Chondrocyte (in vitro differentiated cells): Measurements from ENCODE around the gene WSCD2. TPM values are rescaled to one million over a fixed set of nuclear protein-coding genes. Genes with fewer than 3 reads are reported as not detected.

Source experiments
- DNase-seq: peaks from one replicate; pipeline ENCODE4 v3.0.0; 2021; ENCODE audit warnings: mixed read lengths, low spot score
- H3K27ac Mint-ChIP-seq: one replicate; pipeline ENCODE4 v1.8.0; 2021; ENCODE audit warnings: mild to moderate bottlenecking, moderate library complexity, mixed read lengths; ENCODE audit not compliant: unreplicated experiment
- H3K27me3 Mint-ChIP-seq: 2 replicates; pipeline ENCODE4 v1.8.0; 2021; ENCODE audit warnings: low read depth, mixed read lengths
- H3K36me3 Mint-ChIP-seq: 2 replicates; pipeline ENCODE4 v1.8.0; 2021; ENCODE audit warnings: low read depth, mixed read lengths
- H3K4me1 Mint-ChIP-seq: 2 replicates; pipeline ENCODE4 v1.8.0; 2021; ENCODE audit warnings: low read depth, mild to moderate bottlenecking, mixed read lengths
- H3K4me3 Mint-ChIP-seq: one replicate; pipeline ENCODE4 v1.8.0; 2021; ENCODE audit warnings: mild to moderate bottlenecking, moderate library complexity, mixed read lengths; ENCODE audit not compliant: unreplicated experiment
- H3K9me3 Mint-ChIP-seq: 2 replicates; pipeline ENCODE4 v1.8.0; 2021; ENCODE audit warnings: low read depth, mixed read lengths
- total RNA-seq: library from RNA; stranded (reverse); gene quantifications from 3 replicates; pipeline ENCODE4 v1.2.1, GENCODE V29; 2021
- TF ChIP-seq, protein P1 (sequence below): fragments of 200-600 bp; sonication (generic); IDR thresholded peaks from 2 replicates; pipeline ENCODE4 v1.5.0; 2021; ENCODE audit warnings: antibody characterized with exemption, mild to moderate bottlenecking, moderate library complexity

WSCD2 gene
- total RNA-seq, 1 donor from 2014 or later, result 0.32 TPM

DNA sequence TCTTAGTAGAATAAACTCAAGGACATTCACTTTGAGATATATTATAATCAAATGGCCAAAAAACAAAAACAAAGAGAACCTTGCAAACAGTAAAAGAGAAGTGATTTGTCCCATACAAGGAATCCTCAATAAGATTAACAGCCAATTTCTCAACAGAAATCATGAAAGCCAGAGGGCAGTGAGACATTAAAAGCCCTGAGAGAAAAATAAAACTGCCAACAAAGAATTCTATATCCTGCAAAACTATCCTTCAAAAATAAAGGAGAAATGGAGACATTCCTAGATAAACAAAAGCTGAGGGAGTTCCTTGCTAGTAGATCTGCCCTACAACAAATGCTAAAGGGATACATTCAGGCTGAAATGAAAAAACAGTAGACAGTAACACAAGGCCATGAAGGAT, 131.9 kb downstream of the WSCD2 start:
- no peak for DNase-seq
- TF ChIP-seq, protein P1, sequence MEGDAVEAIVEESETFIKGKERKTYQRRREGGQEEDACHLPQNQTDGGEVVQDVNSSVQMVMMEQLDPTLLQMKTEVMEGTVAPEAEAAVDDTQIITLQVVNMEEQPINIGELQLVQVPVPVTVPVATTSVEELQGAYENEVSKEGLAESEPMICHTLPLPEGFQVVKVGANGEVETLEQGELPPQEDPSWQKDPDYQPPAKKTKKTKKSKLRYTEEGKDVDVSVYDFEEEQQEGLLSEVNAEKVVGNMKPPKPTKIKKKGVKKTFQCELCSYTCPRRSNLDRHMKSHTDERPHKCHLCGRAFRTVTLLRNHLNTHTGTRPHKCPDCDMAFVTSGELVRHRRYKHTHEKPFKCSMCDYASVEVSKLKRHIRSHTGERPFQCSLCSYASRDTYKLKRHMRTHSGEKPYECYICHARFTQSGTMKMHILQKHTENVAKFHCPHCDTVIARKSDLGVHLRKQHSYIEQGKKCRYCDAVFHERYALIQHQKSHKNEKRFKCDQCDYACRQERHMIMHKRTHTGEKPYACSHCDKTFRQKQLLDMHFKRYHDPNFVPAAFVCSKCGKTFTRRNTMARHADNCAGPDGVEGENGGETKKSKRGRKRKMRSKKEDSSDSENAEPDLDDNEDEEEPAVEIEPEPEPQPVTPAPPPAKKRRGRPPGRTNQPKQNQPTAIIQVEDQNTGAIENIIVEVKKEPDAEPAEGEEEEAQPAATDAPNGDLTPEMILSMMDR, result no peak
- Mint-ChIP-seq H3K27me3 (peaks cover 17% of the 10 kb centered on the region), H3K4me1 (no peaks in the 10 kb centered on the region), H3K27ac (no peak overlapping the region), H3K9me3 (peaks cover 26% of the 10 kb centered on the region), H3K4me3 (no peak overlapping the region), H3K36me3 (no peaks in the 10 kb centered on the region)

GRCh38 chr12:108265505-108265904, 136.4 kb downstream of the WSCD2 start:
- H3K27me3 Mint-ChIP-seq, result peaks cover 18% of the 10 kb centered on the region
- no peak overlapping the region for H3K4me3 Mint-ChIP-seq
- H3K4me1 Mint-ChIP-seq, result no peaks in the 10 kb centered on the region
- DNase-seq, result no peak
- TF ChIP-seq, protein P1, result no peak
- no peak overlapping the region for H3K27ac Mint-ChIP-seq
- H3K36me3 Mint-ChIP-seq, result no peaks in the 10 kb centered on the region
- peaks cover 22% of the 10 kb centered on the region for H3K9me3 Mint-ChIP-seq

- Mint-ChIP-seq H3K9me3 (peaks cover 16% of the 10 kb centered on the region), H3K4me1 (no peaks in the 10 kb centered on the region), H3K27me3 (peaks cover 18% of the 10 kb centered on the region), H3K36me3 (no peaks in the 10 kb centered on the region), H3K4me3 (no peak overlapping the region), H3K27ac (no peak overlapping the region)
- TF ChIP-seq, protein P1, result no peak
- no peak for DNase-seq
Measured at GRCh38 chr12:108266131-108266530, 137.0 kb downstream of the WSCD2 start.

- Mint-ChIP-seq H3K4me1 (no peaks in the 10 kb centered on the region), H3K27me3 (peaks cover 21% of the 10 kb centered on the region), H3K36me3 (no peaks in the 10 kb centered on the region), H3K9me3 (peaks cover 8% of the 10 kb centered on the region), H3K4me3 (no peak overlapping the region), H3K27ac (no peak overlapping the region)
- no peak for DNase-seq
- TF ChIP-seq, protein P1, result no peak
Measured at GRCh38 chr12:108267450-108267849, 138.4 kb downstream of the WSCD2 start.

- Mint-ChIP-seq H3K4me1 (no peaks in the 10 kb centered on the region), H3K27me3 (peaks cover 22% of the 10 kb centered on the region), H3K36me3 (no peaks in the 10 kb centered on the region), H3K4me3 (no peak overlapping the region), H3K27ac (no peak overlapping the region), H3K9me3 (peaks cover 8% of the 10 kb centered on the region)
- TF ChIP-seq, protein P1, result no peak
- DNase-seq, result no peak
Measured at GRCh38 chr12:108268397-108268796, 139.3 kb downstream of the WSCD2 start.
